Measurements from ENCODE around the gene NABP1.

Gene NABP1

DNA sequence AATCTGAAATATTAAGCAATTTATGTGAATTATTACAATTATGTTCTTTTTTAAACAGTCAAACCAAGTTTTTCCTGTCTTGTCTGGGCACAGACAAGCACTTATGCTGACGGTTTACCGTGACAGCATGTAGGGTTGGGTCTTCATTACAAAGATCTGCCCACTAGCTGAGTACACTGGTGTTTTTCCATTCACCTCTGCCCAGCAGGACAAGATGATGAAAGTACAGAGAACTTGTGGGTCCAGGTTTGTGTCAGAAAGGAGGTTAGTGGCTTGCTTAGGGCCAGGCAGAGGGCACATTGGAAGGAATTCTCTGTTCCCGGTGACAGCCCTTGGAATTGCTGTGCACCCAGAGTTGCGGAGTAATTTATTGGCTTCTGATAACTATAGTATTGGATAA lies 14.0 kb downstream of the NABP1 start:
- peaks cover 28% of the 10 kb centered on the region for H3K36me3 ChIP-seq (replicated peaks; ENCODE audit: low read depth, low read length)
- peaks cover 65% of the 10 kb centered on the region for H3K4me1 ChIP-seq (ENCODE audit: low read length)
- no peaks in the 10 kb centered on the region for H3K9me3 ChIP-seq (ENCODE audit: insufficient read depth, low read length)
- H2AFZ ChIP-seq (ENCODE audit: low read depth, low read length): no peak overlapping the region
- H3K9ac ChIP-seq (ENCODE audit: low read length): no peak overlapping the region
- H3K4me3 ChIP-seq (ENCODE audit: low read length): no peak overlapping the region
- TF ChIP-seq EZH2phosphoT487 (IDR thresholded peaks at IDR 0.05; ENCODE audit: low read depth): no peak
- TF ChIP-seq, protein P1, sequence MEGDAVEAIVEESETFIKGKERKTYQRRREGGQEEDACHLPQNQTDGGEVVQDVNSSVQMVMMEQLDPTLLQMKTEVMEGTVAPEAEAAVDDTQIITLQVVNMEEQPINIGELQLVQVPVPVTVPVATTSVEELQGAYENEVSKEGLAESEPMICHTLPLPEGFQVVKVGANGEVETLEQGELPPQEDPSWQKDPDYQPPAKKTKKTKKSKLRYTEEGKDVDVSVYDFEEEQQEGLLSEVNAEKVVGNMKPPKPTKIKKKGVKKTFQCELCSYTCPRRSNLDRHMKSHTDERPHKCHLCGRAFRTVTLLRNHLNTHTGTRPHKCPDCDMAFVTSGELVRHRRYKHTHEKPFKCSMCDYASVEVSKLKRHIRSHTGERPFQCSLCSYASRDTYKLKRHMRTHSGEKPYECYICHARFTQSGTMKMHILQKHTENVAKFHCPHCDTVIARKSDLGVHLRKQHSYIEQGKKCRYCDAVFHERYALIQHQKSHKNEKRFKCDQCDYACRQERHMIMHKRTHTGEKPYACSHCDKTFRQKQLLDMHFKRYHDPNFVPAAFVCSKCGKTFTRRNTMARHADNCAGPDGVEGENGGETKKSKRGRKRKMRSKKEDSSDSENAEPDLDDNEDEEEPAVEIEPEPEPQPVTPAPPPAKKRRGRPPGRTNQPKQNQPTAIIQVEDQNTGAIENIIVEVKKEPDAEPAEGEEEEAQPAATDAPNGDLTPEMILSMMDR (IDR thresholded peaks at IDR 0.05; ENCODE audit: low read depth, low read length): no peak
- H4K20me1 ChIP-seq (ENCODE audit: insufficient read depth, low read length): peaks cover 23% of the 10 kb centered on the region
- H3K4me2 ChIP-seq (ENCODE audit: low read length): no peak overlapping the region
- peaks cover 3% of the 10 kb centered on the region; the same call in 1 of the 2 replicates for H3K79me2 ChIP-seq (ENCODE audit: low read length)
- H3K27me3 ChIP-seq (ENCODE audit: low read depth, low read length): no peaks in the 10 kb centered on the region
- H3K27ac ChIP-seq (ENCODE audit: low read length): peak overlapping the region; percentile 98

DNA sequence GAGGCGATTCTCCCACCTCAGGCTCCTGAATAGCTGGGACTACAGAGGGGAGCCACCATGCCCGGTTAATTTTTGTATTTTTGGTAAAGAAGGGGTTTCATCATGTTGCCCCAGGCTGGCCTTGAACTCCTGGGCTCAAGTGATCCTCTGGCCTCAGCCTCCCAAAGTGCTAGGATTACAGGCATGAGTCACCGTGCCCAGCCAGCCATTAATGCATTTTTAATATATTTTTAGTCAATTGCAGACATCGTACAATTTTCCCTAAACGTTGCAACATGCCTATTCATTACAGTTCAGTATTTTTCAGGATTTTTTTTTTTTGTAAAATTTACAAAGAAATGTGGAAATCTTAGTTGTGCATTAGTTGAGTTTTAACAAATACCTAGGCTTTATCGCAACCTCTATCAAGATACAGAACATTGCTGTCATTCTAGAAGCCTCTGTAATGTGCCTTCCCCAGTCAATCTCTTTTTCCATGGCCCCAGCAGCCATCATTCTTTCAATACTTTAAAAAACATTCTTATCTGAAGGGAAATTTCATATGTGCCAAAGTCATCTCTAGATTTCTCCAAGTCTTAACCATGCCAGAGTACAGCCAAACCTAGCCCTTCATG lies 14.7 kb downstream of the NABP1 start:
- Histone ChIP-seq H3K4me1 (ENCODE audit: low read length) (peaks cover 58% of the 10 kb centered on the region), H3K9ac (ENCODE audit: low read length) (no peak overlapping the region), H4K20me1 (ENCODE audit: insufficient read depth, low read length) (peaks cover 16% of the 10 kb centered on the region), H3K36me3 (replicated peaks; ENCODE audit: low read depth, low read length) (peaks cover 21% of the 10 kb centered on the region), H3K4me3 (ENCODE audit: low read length) (no peak overlapping the region), H2AFZ (ENCODE audit: low read depth, low read length) (no peak overlapping the region), H3K9me3 (ENCODE audit: insufficient read depth, low read length) (no peaks in the 10 kb centered on the region), H3K79me2 (ENCODE audit: low read length) (no peaks in the 10 kb centered on the region), H3K4me2 (ENCODE audit: low read length) (no peak overlapping the region), H3K27me3 (ENCODE audit: low read depth, low read length) (no peaks in the 10 kb centered on the region), H3K27ac (ENCODE audit: low read length) (peak overlapping the region; percentile 98)
- no peak for TF ChIP-seq EZH2phosphoT487 (IDR thresholded peaks at IDR 0.05; ENCODE audit: low read depth)
- TF ChIP-seq, protein P1 (IDR thresholded peaks at IDR 0.05; ENCODE audit: low read depth, low read length): no peak

DNA sequence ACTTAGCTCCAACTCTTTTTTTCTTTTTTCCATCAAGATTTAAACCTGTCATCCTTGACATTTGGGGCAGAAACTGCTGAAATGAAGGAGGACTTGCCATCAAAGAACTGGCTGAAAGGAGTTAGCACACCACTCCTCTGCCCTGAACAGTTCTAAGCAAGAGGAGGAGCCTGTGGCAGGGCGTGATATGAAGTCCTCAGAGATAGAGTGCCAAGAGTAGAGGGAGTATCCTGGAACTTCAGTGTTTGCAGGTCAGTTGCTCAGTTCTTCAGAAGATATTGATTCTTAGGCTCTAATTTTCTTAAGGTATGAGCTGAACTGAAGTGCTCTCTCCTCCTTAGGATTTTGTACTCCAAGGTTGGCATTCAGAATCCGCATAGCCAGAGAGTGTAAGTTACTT lies 15.2 kb downstream of the NABP1 start:
- H3K27ac ChIP-seq (ENCODE audit: low read length): peak overlapping the region; percentile 98

DNA sequence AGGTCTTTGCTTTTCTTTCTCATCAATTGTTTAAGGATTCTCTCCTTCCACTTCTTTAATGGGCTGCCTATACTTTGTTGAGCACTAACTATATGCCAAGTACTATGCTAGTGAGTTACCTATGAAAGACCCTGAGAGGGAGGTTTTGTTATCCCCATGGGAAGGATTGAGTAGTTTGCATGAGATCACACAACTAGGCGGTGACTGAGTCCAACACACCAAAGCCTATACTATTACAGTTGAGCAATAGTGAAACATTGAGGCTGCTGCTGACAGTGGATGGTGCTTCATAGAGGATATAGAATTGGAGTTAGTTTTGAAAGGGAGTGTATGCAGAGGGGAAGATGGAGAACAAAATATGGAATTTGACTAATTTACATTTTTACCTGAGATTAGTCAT lies 15.8 kb downstream of the NABP1 start:
- Histone ChIP-seq H3K9ac (ENCODE audit: low read length) (no peak overlapping the region), H2AFZ (ENCODE audit: low read depth, low read length) (no peak overlapping the region), H3K36me3 (replicated peaks; ENCODE audit: low read depth, low read length) (peaks cover 15% of the 10 kb centered on the region), H3K4me2 (ENCODE audit: low read length) (no peak overlapping the region), H3K4me1 (ENCODE audit: low read length) (peaks cover 47% of the 10 kb centered on the region), H3K4me3 (ENCODE audit: low read length) (no peak overlapping the region), H3K27me3 (ENCODE audit: low read depth, low read length) (no peaks in the 10 kb centered on the region), H3K79me2 (ENCODE audit: low read length) (no peaks in the 10 kb centered on the region), H3K27ac (ENCODE audit: low read length) (peak overlapping the region; percentile 98; the same call in 1 of the 2 replicates), H4K20me1 (ENCODE audit: insufficient read depth, low read length) (peaks cover 5% of the 10 kb centered on the region; the same call in 1 of the 2 replicates), H3K9me3 (ENCODE audit: insufficient read depth, low read length) (no peaks in the 10 kb centered on the region)
- TF ChIP-seq EZH2phosphoT487 (IDR thresholded peaks at IDR 0.05; ENCODE audit: low read depth): no peak
- TF ChIP-seq, protein P1 (IDR thresholded peaks at IDR 0.05; ENCODE audit: low read depth, low read length): no peak

More for the DNA sequence above, 15.2 kb downstream of the NABP1 start:
- Histone ChIP-seq H3K27me3 (ENCODE audit: low read depth, low read length) (no peaks in the 10 kb centered on the region), H3K79me2 (ENCODE audit: low read length) (no peaks in the 10 kb centered on the region), H3K4me3 (ENCODE audit: low read length) (no peak overlapping the region), H3K4me1 (ENCODE audit: low read length) (peaks cover 53% of the 10 kb centered on the region), H2AFZ (ENCODE audit: low read depth, low read length) (no peak overlapping the region), H3K9ac (ENCODE audit: low read length) (no peak overlapping the region), H4K20me1 (ENCODE audit: insufficient read depth, low read length) (peaks cover 10% of the 10 kb centered on the region; the same call in 1 of the 2 replicates), H3K9me3 (ENCODE audit: insufficient read depth, low read length) (no peaks in the 10 kb centered on the region), H3K4me2 (ENCODE audit: low read length) (no peak overlapping the region), H3K36me3 (replicated peaks; ENCODE audit: low read depth, low read length) (peaks cover 18% of the 10 kb centered on the region)
- TF ChIP-seq, protein P1 (IDR thresholded peaks at IDR 0.05; ENCODE audit: low read depth, low read length): no peak
- no peak for TF ChIP-seq EZH2phosphoT487 (IDR thresholded peaks at IDR 0.05; ENCODE audit: low read depth)

Measured in OCI-LY3 (cell line).